ENCODE results near the gene SPEN. TPM values are rescaled to one million over a fixed set of nuclear protein-coding genes. Genes with fewer than 3 reads are reported as not detected.
A peak's percentile ranks its signal among the peaks of the same experiment; 100 is the strongest.

The SPEN gene
- total and polyA plus RNA-seq, 2 of the 4 experiments (the other 2 are of a cell fraction), result 7.6 to 15.8 TPM

GRCh38 chr1:15942661-15943327 lies 95.3 kb downstream of the SPEN start:
- in situ Hi-C loops (cut with MboI; ENCODE audit: low sequenced_read_pairs), result no loop called here
- dilution Hi-C loops (cut with HindIII; ENCODE audit: low sequenced_read_pairs, unreplicated experiment), result no loop called here
- peaks cover 3% of the 10 kb centered on the region; the same call in 1 of the 2 replicates for H4K20me1 ChIP-seq (ENCODE audit: insufficient read depth, low read length)
- H3K4me1 ChIP-seq (ENCODE audit: control insufficient read depth, insufficient read depth, low read length), result peaks cover 10% of the 10 kb centered on the region
- no peak for ATAC-seq (ENCODE audit: low read depth)
- no peak overlapping the region for H3K4me2 ChIP-seq (ENCODE audit: low read depth, low read length)
- no peak overlapping the region for H4K91ac ChIP-seq (ENCODE audit: insufficient read depth, low read depth, low read length)
- H3K18ac ChIP-seq (ENCODE audit: low read depth, low read length), result no peak overlapping the region
- no TSS peak for BruUV-seq (replicated peaks)
- DNase-seq, result no peak
- H2BK15ac ChIP-seq (ENCODE audit: low read depth, low read length), result no peak overlapping the region
- H2AFZ ChIP-seq (replicated peaks; ENCODE audit: low read length, poor library complexity), result peak overlapping the region; percentile 29
- peak overlapping the region; percentile 46; the same call in 1 of the 2 replicates for H2AK5ac ChIP-seq (ENCODE audit: low read depth, low read length)
- H3K14ac ChIP-seq (replicated peaks; ENCODE audit: low read depth, low read length), result no peak overlapping the region
- peaks cover 78% of the 10 kb centered on the region for H3K36me3 ChIP-seq (ENCODE audit: control insufficient read depth, insufficient read depth, low read length)
- H3K79me1 ChIP-seq (ENCODE audit: low read depth in 1 of 2, low read length in 2 of 2), result peaks cover 19 to 75% of the 10 kb centered on the region in 2 experiments; a peak in 3 of 4 replicates
- no peak overlapping the region for H3K4ac ChIP-seq (ENCODE audit: low read depth, low read length)
- no peak overlapping the region for H2BK120ac ChIP-seq (ENCODE audit: low read depth, low read length)
- no peak overlapping the region for H4K8ac ChIP-seq (ENCODE audit: low read depth in 2 of 2, low read length in 2 of 2)
- H3K9me1 ChIP-seq (ENCODE audit: insufficient read depth, low read length), result peaks cover 27% of the 10 kb centered on the region
- no peak overlapping the region for H3K4me3 ChIP-seq (ENCODE audit: insufficient read depth, low read depth, low read length)
- H2AK9ac ChIP-seq (replicated peaks; ENCODE audit: low read depth, low read length, poor library complexity), result peak overlapping the region; percentile 60
- H3K23ac ChIP-seq (ENCODE audit: low read depth, low read length), result no peak overlapping the region
- POLR2A ChIA-PET (ENCODE audit: unreplicated experiment), result no interaction called here
- H2BK20ac ChIP-seq (ENCODE audit: low read depth, low read length), result no peak overlapping the region
- H3K27me3 ChIP-seq (ENCODE audit: control insufficient read depth, insufficient read depth, low read length), result no peaks in the 10 kb centered on the region
- intact Hi-C loops (cut with micrococcal nuclease), result no loop called here
- no peaks in the 10 kb centered on the region for H3K9me3 ChIP-seq (ENCODE audit: control insufficient read depth, insufficient read depth, low read length)
- H4K5ac ChIP-seq (ENCODE audit: low read depth, low read length), result no peak overlapping the region
- WGBS, 2 experiments (ENCODE audit: extremely low coverage in 2 of 2, insufficient read length in 1 of 2), result 67% methylated on average over 7 of the region's 18 CpGs; no CpG with 5 or more reads in 1 of the 2 experiments
- H2BK5ac ChIP-seq (ENCODE audit: low read depth, low read length, poor library complexity, severe bottlenecking), result no peak overlapping the region
- H3K27ac ChIP-seq (ENCODE audit: insufficient read depth, low read length), result no peak overlapping the region
- H3K56ac ChIP-seq (ENCODE audit: extremely low read depth, insufficient read depth, low read length), result no peak overlapping the region
- CTCF ChIA-PET, result interaction anchor here (0.6 kb wide), 1 partner anchor 21 kb away, joined by 4 read pairs; no protein-coding TSS in a partner anchor
- no peak for TF ChIP-seq FOS (IDR thresholded peaks at IDR 0.05; ENCODE audit: low read depth, low read length)
- TF ChIP-seq MXI1 (IDR thresholded peaks at IDR 0.05; ENCODE audit: borderline replicate concordance, low read depth, low read length), result no peak
- TF ChIP-seq POLR2A (IDR thresholded peaks at IDR 0.05; ENCODE audit: low read depth, low read length), result no peak
- no peak for TF ChIP-seq SMC3 (IDR thresholded peaks at IDR 0.05; ENCODE audit: low read depth, low read length)
- TF ChIP-seq MAFK (IDR thresholded peaks at IDR 0.05; ENCODE audit: low read depth, low read length), result no peak
- TF ChIP-seq USF2 (IDR thresholded peaks at IDR 0.05; ENCODE audit: low read depth, low read length), result no peak
- no peak for TF ChIP-seq RAD21 (IDR thresholded peaks at IDR 0.05; ENCODE audit: low read length)
- no peak for TF ChIP-seq CHD1 (IDR thresholded peaks at IDR 0.05; ENCODE audit: low read depth, low read length)
- TF ChIP-seq NFE2L2 (IDR thresholded peaks at IDR 0.05; ENCODE audit: low read depth, low read length), result no peak
- TF ChIP-seq RFX5 (IDR thresholded peaks at IDR 0.05; ENCODE audit: low read depth, low read length), result no peak
- no peak for TF ChIP-seq RCOR1 (IDR thresholded peaks at IDR 0.05; ENCODE audit: insufficient replicate concordance, low read length)
- no peak for TF ChIP-seq MAZ (IDR thresholded peaks at IDR 0.05; ENCODE audit: borderline replicate concordance, low read depth, low read length)
- TF ChIP-seq ELK1 (IDR thresholded peaks at IDR 0.05; ENCODE audit: borderline replicate concordance, low read depth, low read length), result no peak
- TF ChIP-seq CTCF (conservative IDR thresholded peaks at IDR 0.05; ENCODE audit: low read depth, low read length), result no peak
- no peak for TF ChIP-seq BHLHE40 (IDR thresholded peaks at IDR 0.05; ENCODE audit: low read depth, low read length)
- no peak for TF ChIP-seq CEBPB (IDR thresholded peaks at IDR 0.05; ENCODE audit: low read depth, low read length)
- no peak overlapping the region for H3K9ac ChIP-seq (ENCODE audit: low read depth, low read length)
